ENCODE measurements around the gene SDK2.
"Not testable (repeated sequence)": the region's sequence is repeated elsewhere in the genome, so short reads cannot be mapped to it uniquely, and the experiment has no call there.

Gene SDK2

DNA sequence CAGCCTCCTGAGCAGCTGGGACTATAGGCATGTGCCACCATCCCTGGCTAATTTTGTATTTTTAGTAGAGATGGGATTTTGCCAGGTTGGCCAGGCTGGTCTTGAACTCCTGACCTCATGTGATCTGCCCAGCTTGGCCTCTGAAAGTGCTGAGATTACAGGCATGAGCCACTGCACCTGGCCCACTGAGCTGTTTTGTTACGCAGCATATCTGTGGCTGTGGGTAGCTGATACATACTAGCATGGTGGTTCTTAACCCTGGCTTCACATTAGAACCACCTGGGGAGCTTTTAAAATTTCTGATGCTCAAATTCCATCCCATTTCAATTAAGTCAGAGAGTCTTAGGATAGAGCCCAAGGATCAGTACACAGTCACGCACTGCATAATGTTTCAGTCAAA, 190.8 kb downstream of the SDK2 start:
- DNase-seq (ENCODE audit: low spot score) = not testable (repeated sequence)

GRCh38 chr17:73453090-73453489, 191.2 kb downstream of the SDK2 start:
- DNase-seq (ENCODE audit: low spot score) = no peak

DNA sequence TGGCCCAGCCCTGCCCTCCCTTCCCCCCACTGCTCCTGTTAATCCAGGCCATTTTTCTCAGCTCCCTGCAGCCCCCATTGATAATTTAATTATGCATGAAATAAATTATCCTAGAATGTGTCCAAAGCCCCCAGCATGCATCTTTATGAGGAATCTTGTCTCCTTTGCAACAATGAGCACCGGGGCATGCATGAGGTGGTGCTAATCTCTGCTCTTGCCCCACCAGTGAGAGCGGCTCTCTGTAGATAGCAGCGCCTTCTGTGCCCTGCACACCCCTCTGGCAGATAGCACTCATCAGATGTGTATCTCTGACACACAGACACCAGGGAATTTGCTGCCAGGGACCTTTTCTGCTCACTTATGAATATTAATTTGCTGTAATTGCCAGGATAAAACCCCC, 192.2 kb downstream of the SDK2 start:
- no peak for DNase-seq (ENCODE audit: low spot score)

DNA sequence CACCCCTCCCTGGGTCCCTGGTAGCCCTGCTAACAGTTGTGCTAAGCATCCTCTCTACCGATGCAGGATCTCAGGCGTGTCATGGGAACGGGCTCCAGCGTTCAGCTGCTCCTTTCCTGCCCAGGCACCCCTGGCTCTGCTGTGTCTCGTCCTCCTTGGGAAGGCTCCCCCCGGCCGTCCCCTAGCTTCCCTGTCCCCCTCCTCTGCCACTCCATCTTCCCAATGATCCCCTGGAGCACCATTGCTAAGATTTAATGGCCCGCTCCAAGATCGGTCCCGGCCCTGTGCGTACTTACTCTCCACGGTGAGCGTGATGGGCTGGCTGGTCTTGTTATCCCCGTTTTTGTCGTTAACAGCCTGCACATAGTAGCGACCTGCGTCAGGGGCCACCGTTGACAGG, 196.9 kb downstream of the SDK2 start:
- no peak for DNase-seq (ENCODE audit: low spot score)

DNA sequence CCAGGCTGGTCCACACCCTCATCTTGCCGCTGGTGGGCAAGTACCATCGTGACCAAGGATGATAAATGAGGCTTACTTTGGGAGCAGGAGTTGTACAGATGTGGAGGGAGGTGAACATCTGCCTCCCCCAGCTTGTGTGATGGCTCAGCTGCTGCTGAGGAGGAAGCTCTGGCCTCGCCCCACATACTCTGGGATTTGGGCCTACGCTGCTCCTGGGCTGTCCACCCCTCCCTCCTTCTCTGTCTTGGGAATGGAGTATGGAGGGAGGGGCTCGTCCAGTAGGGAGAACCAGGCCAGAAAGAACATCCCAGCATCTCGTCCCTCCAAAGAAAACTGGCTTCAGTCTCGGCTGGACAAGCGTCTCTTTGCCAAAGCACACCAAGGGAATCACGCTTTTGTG, 197.6 kb downstream of the SDK2 start:
- DNase-seq (ENCODE audit: low spot score) = no peak

DNA sequence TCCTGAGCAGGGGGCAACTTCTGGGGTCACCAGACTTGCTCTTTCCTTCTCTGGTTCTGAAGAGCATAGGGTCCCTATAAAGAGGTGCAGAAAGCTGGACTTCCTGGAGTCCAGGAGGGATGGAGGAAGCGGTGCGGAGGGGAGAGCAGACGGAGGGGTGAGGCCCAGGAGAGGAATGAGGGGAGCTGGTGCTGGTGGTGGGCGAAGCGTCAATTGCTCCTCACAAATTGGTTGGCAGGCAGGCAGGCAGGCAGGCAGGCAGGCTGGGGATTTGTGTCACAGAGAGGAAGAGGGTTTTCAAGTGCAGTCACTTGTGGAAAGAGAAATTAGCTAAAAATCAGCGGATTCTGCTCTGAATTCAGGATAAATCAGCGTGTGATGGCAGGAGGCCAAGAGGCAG, 198.8 kb downstream of the SDK2 start:
- no peak for DNase-seq (ENCODE audit: low spot score)

DNA sequence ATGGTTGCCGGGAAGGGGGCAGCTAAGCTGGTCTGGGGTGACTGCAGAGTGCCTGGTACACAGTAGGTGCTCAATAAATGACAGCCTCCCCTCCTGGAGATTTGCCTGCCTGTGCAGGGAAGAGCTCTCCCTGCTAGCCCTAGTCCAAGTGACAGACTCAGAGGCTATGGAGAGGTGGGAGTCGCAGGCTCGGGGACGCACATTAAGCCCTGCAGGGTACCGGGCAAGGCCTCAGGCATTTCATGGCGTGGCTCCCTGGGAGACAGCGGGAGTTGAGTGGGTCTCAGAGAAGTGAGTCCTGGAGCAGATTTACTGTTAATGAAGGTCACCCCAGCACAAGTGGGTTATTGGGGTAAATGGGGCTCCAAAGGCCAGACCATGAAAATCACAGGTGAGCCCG, 200.2 kb downstream of the SDK2 start:
- DNase-seq (ENCODE audit: low spot score) = no peak

DNA sequence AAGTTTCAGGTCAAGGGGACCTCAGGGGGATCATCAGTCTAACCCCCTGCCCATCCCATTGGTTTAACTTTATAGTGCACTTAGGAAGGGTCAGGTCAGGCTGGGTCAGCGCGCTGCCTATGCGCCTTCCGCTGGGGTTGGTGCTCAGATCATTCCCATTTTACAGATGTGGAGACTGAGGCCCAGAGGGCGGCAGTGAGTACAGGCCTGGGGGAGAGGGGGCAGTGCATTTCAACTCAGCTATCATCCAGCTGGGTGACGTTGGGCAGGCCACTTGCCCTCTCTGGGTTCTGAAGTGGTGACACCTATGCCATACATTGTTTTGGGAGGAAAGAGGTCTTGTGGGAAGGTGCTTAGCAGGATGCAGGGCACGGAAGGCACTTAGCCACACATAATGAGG, 204.6 kb downstream of the SDK2 start:
- DNase-seq (ENCODE audit: low spot score) = no peak

- no peak for DNase-seq (ENCODE audit: low spot score)
Measured at GRCh38 chr17:73437826-73438225, 206.4 kb downstream of the SDK2 start.

DNA sequence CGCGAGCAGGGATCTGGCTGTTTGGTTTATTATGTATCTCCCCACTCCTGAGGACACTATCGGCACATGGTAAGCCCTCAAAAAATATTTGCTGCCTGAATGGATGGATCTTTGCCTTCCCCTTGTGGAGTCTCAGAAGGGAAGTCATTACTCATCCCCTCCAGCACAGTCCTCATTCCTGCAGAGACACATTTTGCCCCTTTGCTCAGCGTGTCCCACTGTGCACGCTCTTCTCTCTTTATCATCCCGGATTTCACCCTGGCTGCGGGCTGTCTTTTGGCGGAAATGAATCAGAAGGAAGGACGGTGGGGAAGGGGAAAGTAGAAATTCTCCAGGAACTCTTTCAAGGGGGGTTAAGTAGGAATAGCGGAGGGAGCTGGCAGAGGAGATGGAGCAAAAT, 207.3 kb downstream of the SDK2 start:
- no peak for DNase-seq (ENCODE audit: low spot score)

GRCh38 chr17:73435412-73435811, 208.8 kb downstream of the SDK2 start:
- DNase-seq (ENCODE audit: low spot score) = no peak

GRCh38 chr17:73434154-73434553, 210.1 kb downstream of the SDK2 start:
- DNase-seq (ENCODE audit: low spot score) = no peak

DNA sequence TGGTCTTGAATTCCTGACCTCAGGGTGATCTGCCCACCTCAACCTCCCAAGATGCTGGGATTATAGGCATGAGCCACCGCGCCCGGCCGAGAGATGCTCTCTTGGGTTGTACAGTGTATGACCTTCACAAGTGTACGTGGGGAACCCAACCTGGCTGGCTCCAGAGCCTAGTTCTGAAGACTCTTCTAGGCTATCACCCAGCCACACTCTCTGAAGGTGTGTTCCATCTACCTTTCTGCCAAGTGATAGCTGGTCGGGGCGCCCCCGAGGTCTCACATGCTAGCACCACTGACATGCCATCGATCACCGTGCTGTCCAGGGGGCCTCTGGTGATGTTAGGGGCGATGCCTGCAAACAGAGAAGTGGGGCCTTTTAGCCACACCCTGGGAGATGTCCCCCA, 210.7 kb downstream of the SDK2 start:
- DNase-seq (ENCODE audit: low spot score) = no peak

DNA sequence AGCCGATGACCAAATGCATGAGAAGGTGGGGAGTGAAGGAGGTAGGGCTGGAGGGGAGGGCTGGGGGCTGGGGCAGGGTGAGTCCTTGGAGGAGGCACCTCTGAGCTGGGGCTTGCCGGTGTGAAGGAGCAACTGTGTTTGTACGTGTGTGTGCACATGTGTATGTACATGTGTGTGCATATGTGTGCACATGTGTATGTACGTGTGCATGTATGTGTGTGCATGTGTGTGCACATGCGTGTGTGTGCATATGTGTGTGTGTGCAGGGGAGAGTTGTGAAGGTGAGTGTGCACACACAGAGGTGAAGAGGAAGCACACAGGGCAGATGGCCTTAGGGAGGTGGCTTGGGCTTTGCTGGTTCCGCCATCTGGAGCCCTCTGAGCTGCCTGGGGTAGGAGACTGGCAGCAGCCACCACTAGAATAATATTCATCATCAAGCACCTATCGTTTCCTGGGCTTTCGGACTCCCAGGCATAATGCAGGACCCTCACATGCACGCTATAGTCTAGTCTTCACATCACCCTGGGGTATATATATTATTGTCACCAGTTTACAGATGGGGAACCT, 211.5 kb downstream of the SDK2 start:
- DNase-seq (ENCODE audit: low spot score) = no peak

GRCh38 chr17:73431401-73432205, 212.6 kb downstream of the SDK2 start:
- no peak for DNase-seq (ENCODE audit: low spot score)

DNA sequence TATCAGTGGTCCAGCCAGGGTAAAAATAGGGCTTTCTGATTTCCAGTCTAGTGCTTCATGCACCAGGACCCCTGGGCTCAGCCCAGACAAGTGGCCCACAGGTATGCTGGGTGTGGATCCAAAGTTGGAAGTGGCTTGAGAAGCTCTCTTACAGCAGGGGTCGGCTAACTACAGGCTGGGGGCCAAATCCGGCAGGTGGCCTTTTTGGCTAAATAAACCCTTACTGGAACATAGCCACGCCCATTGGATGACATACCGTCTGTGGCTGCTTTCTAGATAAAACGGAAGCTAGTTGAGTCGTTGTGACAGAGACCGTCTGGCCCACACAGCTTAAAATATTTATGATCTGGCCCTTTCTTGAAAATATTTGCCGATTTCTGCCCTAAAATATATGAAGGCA, 213.4 kb downstream of the SDK2 start:
- DNase-seq (ENCODE audit: low spot score) = no peak

DNA sequence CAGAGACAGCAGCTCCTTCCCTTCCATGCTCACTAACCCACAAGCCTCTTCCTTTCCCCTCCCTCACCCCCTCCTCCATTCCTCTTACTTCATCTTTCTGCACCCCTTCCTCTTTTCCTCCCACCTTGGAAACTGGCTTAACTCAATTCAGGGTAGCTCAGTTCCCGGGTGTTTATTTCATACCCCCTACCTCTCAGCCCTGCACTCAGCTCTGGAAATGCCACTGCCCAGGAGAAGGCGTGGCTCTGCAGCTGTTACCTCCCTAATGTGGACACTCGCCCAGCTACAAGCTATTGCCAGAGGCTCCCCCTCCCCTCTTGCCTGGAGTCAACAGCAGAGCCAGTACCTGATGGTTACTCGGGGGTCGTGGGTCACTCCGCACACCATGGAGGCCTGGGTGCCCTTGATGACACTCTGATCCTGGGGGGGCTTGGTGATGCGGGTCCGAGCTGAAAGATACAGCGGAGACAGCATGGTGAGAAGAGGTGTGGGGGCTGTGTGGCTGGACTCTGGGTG, 214.0 kb downstream of the SDK2 start:
- DNase-seq (ENCODE audit: low spot score) = no peak

DNA sequence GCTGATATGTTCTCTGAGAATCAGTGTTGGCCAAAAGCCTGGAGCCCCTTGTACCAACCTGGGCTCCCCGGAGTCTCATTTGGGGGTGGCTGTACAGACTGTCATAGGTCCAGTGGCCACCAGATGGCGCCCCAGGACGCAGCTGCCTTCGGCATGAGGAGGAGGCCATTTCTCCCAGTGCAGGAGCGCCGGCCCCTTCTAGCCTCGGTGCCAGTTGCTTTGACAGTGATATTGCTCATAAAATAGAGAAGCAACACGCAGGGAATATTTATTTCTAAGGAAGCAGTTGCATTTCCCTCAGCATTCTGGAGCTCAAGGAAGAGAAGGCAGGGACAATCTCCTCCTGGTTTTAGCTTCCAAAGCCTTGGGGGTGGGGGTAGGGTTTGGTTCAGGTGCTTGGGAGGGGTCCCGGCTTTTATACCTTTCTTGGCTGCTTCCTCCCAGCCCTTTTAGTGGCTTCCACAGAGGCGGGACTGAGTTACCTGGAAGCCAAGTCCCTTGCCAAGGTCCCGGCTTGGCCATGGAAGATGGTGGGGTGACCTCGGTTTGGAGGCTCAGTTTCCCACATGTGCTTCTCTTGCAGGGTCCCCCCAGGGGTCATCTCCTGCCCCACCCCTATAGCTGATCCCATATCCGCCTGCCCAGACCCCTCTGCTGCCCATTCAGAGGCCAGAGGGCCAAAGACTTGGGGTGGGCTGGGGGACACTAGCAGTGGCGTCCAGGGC, 214.6 kb downstream of the SDK2 start:
- peak; percentile 93 for DNase-seq (ENCODE audit: low spot score)

DNA sequence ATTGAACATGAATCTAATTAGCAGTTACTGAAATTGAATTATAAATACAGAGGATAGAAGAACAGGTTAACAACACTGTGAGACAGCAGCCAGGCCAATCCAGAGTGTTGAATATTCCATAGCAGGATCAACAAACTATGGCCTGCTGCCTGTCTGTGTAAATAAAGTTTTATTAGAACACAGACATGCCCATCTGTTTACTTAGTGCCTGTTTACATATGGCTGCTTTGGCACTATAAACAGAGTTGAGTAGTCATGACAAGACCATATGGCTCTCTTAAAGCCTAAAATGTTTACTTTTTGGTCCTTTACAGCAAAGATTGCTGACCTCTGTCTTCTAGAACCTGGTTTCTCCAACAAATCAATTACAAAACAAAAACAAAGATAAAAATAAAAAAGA, 217.0 kb downstream of the SDK2 start:
- no peak for DNase-seq (ENCODE audit: low spot score)

DNA sequence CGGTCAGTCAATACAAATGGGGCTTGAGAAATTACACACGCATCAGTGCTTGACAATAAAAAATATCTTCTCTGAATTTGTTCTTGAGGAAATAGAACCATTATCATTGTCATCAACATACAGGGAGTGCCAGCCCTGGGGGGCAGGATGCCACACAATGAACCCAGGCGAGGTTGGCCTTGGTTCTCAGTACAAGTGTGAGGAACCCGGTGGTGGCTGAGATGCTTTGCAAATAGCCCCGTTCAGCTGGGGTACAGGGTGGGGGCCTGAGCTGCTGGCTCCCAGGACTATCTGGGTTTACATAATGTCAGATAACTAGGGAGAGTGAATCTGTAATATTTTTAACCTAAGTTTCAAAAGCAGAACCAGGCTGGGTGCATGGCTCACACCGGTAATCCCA, 219.7 kb downstream of the SDK2 start:
- DNase-seq (ENCODE audit: low spot score) = no peak

DNA sequence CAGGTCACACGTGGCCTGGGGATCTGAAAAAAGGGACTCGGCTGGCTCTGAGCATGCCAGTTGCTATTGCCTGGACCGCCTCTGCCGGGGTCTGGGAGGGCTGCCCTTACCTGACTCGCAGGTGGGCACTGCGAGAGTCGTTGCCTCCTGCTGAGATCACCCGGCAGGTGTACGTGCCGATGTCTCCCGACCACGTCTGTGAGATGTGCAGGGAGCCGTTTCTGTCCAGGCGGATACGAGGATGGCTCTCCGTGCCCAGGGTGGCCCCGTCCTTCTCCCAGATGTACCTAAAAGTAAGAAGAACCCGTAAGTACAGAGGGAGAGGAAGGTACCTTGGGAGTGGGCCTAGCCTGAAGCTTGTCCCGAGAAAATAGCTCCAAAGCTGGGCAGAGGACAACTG, 220.4 kb downstream of the SDK2 start:
- no peak for DNase-seq (ENCODE audit: low spot score)

DNA sequence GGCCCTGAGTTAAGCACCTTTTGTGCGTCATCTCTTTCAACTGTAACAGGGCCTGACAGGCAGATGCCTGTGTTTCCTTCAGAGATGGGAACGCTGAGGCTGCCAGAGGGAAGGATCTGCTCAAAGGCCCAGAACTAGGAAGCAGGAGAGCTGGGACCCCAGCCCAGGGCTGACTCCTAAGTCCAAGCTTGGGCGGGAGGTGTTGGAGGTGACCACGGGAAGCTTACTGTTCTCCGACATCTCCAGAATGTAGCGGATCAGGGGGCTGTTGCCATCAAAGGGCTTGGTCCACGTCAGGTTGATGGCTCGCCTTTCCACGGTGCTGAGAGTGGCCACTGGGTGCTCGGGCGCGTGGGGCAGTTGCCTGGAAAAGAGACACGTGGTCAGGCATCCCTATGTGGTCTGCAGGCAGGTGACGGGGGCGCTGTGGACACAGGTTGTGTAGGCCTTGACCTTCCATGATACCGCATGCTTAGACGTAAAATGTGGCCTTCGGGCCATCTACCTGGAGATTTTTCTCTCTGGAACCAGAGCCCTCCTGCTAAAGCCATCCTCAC, 221.0 kb downstream of the SDK2 start:
- DNase-seq (ENCODE audit: low spot score) = no peak

- DNase-seq (ENCODE audit: low spot score) = no peak
Measured at GRCh38 chr17:73422121-73422520, 222.1 kb downstream of the SDK2 start.

All from AG08396 (cell line).